ENCODE results near the gene DTYMK.

Gene DTYMK

GRCh38 chr2:241649404-241649803, 37.2 kb downstream of the DTYMK start:
- no peak for DNase-seq (ENCODE audit: low spot score)

- DNase-seq (ENCODE audit: low spot score), result no peak
Observed at GRCh38 chr2:241648453-241648852, 38.2 kb downstream of the DTYMK start.

- no peak for DNase-seq (ENCODE audit: low spot score)
Observed at GRCh38 chr2:241645915-241646645, 40.5 kb downstream of the DTYMK start.

GRCh38 chr2:241645056-241645914, 41.3 kb downstream of the DTYMK start:
- no peak for DNase-seq (ENCODE audit: low spot score)

- DNase-seq (ENCODE audit: low spot score), result no peak
Observed at GRCh38 chr2:241641631-241642030, 45.0 kb downstream of the DTYMK start.

- no peak for DNase-seq (ENCODE audit: low spot score)
Observed at GRCh38 chr2:241640165-241640795, 46.3 kb downstream of the DTYMK start.

- peak; percentile 20 for DNase-seq (ENCODE audit: low spot score)
Observed at GRCh38 chr2:241639385-241639784, 47.2 kb downstream of the DTYMK start.

GRCh38 chr2:241638940-241639339, 47.7 kb downstream of the DTYMK start:
- no peak for DNase-seq (ENCODE audit: low spot score)

- peak; percentile 53 for DNase-seq (ENCODE audit: low spot score)
Observed at GRCh38 chr2:241637795-241638660, 48.6 kb downstream of the DTYMK start.

- DNase-seq (ENCODE audit: low spot score), result peak; percentile 68
Observed at GRCh38 chr2:241637018-241637794, 49.4 kb downstream of the DTYMK start, which contains the start of the genes ATG4B and THAP4. ATG4B (plus strand) TSS chr2:241637693; CDS start chr2:241637715, 22 bp downstream. THAP4 (minus strand) TSS chr2:241637158; CDS start chr2:241637017, 141 bp downstream.

GRCh38 chr2:241636182-241637017, 50.2 kb downstream of the DTYMK start:
- DNase-seq (ENCODE audit: low spot score), result peak; percentile 44

- no peak for DNase-seq (ENCODE audit: low spot score)
Observed at GRCh38 chr2:241635756-241636155, 50.9 kb downstream of the DTYMK start.

- no peak for DNase-seq (ENCODE audit: low spot score)
Observed at GRCh38 chr2:241633561-241633960, 53.1 kb downstream of the DTYMK start.

GRCh38 chr2:241632478-241633325, 53.9 kb downstream of the DTYMK start:
- no peak for DNase-seq (ENCODE audit: low spot score)

- DNase-seq (ENCODE audit: low spot score), result no peak
Observed at GRCh38 chr2:241629762-241630435, 56.7 kb downstream of the DTYMK start.

- DNase-seq (ENCODE audit: low spot score), result no peak
Observed at GRCh38 chr2:241627675-241628074, 58.9 kb downstream of the DTYMK start.
